Fibroblast of lung (primary cell): Measurements from ENCODE around the gene STK11.

ENCODE experiments used
- EZH2 ChIP-seq: IDR thresholded peaks from 2 replicates; pipeline ENCODE4 v1.5.1; 2012; ENCODE audit warnings: low read length, control low read depth, mild to moderate bottlenecking; ENCODE audit errors: missing control alignments
- TF ChIP-seq, protein P1 (sequence below), 2 donors: IDR thresholded peaks in 1 of 2; conservative IDR thresholded peaks in 1 of 2; 1 replicate in 1 of 2; 2 replicates in 1 of 2; pipeline ENCODE4 v1.5.1; 2011 to 2012; ENCODE audit warnings: low read length in 2 of 2, control low read depth in 1 of 2, inconsistent platforms in 1 of 2, low read depth in 1 of 2, mild to moderate bottlenecking in 1 of 2

- no peak for TF ChIP-seq EZH2
- TF ChIP-seq, protein P1, sequence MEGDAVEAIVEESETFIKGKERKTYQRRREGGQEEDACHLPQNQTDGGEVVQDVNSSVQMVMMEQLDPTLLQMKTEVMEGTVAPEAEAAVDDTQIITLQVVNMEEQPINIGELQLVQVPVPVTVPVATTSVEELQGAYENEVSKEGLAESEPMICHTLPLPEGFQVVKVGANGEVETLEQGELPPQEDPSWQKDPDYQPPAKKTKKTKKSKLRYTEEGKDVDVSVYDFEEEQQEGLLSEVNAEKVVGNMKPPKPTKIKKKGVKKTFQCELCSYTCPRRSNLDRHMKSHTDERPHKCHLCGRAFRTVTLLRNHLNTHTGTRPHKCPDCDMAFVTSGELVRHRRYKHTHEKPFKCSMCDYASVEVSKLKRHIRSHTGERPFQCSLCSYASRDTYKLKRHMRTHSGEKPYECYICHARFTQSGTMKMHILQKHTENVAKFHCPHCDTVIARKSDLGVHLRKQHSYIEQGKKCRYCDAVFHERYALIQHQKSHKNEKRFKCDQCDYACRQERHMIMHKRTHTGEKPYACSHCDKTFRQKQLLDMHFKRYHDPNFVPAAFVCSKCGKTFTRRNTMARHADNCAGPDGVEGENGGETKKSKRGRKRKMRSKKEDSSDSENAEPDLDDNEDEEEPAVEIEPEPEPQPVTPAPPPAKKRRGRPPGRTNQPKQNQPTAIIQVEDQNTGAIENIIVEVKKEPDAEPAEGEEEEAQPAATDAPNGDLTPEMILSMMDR (conservative IDR thresholded peaks at IDR 0.05 in 1 of 2, IDR thresholded peaks at IDR 0.05 in 1 of 2; ENCODE audit: low read depth in 1 of 2, low read length in 2 of 2) = no peak
Observed at GRCh38 chr19:1189419-1189818, 16.2 kb upstream of the STK11 start.
